Lung (tissue), 12 donors: Measurements from ENCODE around the gene RAMP1. TPM values are rescaled to one million over a fixed set of nuclear protein-coding genes. Genes with fewer than 3 reads are reported as not detected.

ENCODE experiments used
- ATAC-seq: fragments of 200-7000 bp; cut with Tn5 transposase; one replicate; pipeline ENCODE4 v1.9.1; 2020; ENCODE audit warnings: moderate number of reproducible peaks; ENCODE audit not compliant: insufficient read depth, low FRiP score
- DNase-seq, 3 donors: peaks; one replicate each; pipeline ENCODE4 v3.0.0-alpha.2; 2013 to 2017
- H3K27ac ChIP-seq, 2 donors: one replicate each; pipeline ENCODE4 v1.5.1; 2013; ENCODE audit warnings: mild to moderate bottlenecking in 2 of 2, moderate library complexity in 2 of 2, control low read depth in 1 of 2, inconsistent platforms in 1 of 2, low read depth in 1 of 2, low read length in 1 of 2
- H3K27me3 ChIP-seq, 3 donors: one replicate each; pipeline ENCODE4 v1.5.1; 2013; ENCODE audit warnings: low read length in 2 of 3; ENCODE audit not compliant: control insufficient read depth in 3 of 3, insufficient read depth in 3 of 3
- H3K36me3 ChIP-seq, 4 donors: one replicate each; pipeline ENCODE4 v1.5.1; 2013; ENCODE audit warnings: low read length in 4 of 4, mild to moderate bottlenecking in 1 of 4, moderate library complexity in 1 of 4; ENCODE audit not compliant: control insufficient read depth in 4 of 4, insufficient read depth in 4 of 4
- H3K4me1 ChIP-seq, 5 donors: one replicate each; pipeline ENCODE4 v1.5.1; 2013; ENCODE audit warnings: low read length in 5 of 5, mild to moderate bottlenecking in 2 of 5, moderate library complexity in 1 of 5; ENCODE audit not compliant: control insufficient read depth in 5 of 5, insufficient read depth in 5 of 5
- H3K4me3 ChIP-seq: one replicate; pipeline ENCODE4 v1.5.1; 2013; ENCODE audit warnings: mild to moderate bottlenecking, control low read depth, moderate library complexity
- H3K9ac ChIP-seq, 2 donors: one replicate each; pipeline ENCODE4 v1.5.1; 2013; ENCODE audit warnings: low read length in 2 of 2, control low read depth in 1 of 2; ENCODE audit not compliant: insufficient read depth in 1 of 2
- H3K9me3 ChIP-seq, 4 donors: one replicate each; pipeline ENCODE4 v1.5.1; 2013; ENCODE audit warnings: low read length in 3 of 4, mild to moderate bottlenecking in 1 of 4, moderate library complexity in 1 of 4; ENCODE audit not compliant: control insufficient read depth in 4 of 4, insufficient read depth in 3 of 4
- CTCF ChIP-seq: IDR thresholded peaks from 2 replicates; pipeline ENCODE4 v1.5.1; 2012; ENCODE audit warnings: mild to moderate bottlenecking; ENCODE audit errors: control extremely low read depth, extremely low read depth
- WGBS, 2 donors: extraction: QIAGEN DNeasy Blood & Tissue Kit; methylation state at CpG; one replicate each; pipeline ENCODE4 v1.1.7; 2013; 5-methylcytosine and 5-hydroxymethylcytosine counted together
- polyA plus RNA-seq, 2 donors: library from polyadenylated mRNA; stranded (reverse); fragments of 200-250 nt; gene quantifications; one replicate each; pipeline ENCODE4 v1.2.1, GENCODE V29; 2013
- total RNA-seq, 2 donors: library from RNA; depleted of rRNA in 1 of 2; stranded (reverse); fragments of >200 nt in 1 of 2; gene quantifications; one replicate each; pipeline ENCODE4 v1.2.1, GENCODE V29; 2014 to 2021
- donor health status: control.
- donor health status: control.
- donor health status: Bipolar disorder and iron deficiency.
- donor health status: healthy.
- donor health status: DM: yes; HTN: yes; CAD: no.

The RAMP1 gene
- total and polyA plus RNA-seq, 4 donors, result 10.5 to 26.1 (median 12.6) TPM

GRCh38 chr2:237921967-237922492 is 62.6 kb downstream of the RAMP1 start:
- Histone ChIP-seq H3K4me3 (no peak overlapping the region), H3K9me3 (no peaks in the 10 kb centered on the region), H3K4me1 (peaks cover 0 to 2% (median 0%) of the 10 kb centered on the region in 5 donors), H3K36me3 (no peaks in the 10 kb centered on the region), H3K27me3 (no peaks in the 10 kb centered on the region), H3K27ac (no peak overlapping the region), H3K9ac (no peak overlapping the region)
- no peak for TF ChIP-seq CTCF
- DNase-seq (no peak), ATAC-seq (no peak)
- 91 to 93% methylated on average over 10 of the region's 10 CpGs for WGBS, 2 donors

DNA sequence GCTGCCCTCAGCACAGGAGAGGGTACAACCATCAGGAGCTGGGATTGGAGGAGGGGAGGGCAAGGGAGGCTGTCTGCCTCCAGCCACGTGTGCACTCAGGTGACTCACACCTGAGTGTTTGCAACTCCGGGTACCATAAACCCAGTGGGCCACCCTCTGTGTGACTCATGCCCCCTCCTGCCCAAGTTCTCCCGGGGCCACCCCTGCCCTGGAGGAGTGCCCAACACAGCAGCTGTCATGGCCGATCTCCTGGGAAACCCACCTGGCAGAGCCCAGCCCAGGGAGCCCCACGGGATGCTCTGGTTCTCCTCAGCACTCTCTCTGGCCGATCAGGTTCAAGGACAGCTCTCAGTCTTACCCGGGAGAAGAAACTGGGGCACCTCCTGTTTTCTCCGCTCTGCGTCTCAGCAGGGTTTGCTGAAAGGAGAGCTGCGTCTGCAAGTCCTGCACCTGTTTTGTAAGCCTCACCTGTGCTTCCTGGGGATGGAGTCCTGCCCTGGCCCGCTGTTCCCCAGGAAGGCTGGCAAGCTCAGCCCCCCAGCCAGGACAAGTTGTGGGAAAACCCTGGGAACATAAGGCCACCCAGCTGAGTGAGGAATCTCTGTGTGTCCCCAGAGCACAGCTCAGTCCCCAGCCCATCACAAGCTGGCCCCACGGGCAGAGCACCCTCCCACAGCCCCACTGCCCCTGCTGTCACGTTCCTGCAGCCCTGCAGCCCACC is 63.4 kb downstream of the RAMP1 start:
- Histone ChIP-seq H3K9ac (no peak overlapping the region), H3K27me3 (no peaks in the 10 kb centered on the region), H3K27ac (no peak overlapping the region), H3K9me3 (no peaks in the 10 kb centered on the region), H3K4me3 (no peak overlapping the region), H3K4me1 (peaks cover 0 to 2% (median 0%) of the 10 kb centered on the region in 5 donors), H3K36me3 (no peaks in the 10 kb centered on the region)
- WGBS, 2 donors, result 65 to 71% methylated on average over 13 of the region's 13 CpGs
- TF ChIP-seq CTCF, result no peak
- DNase-seq, result no peak
- ATAC-seq, result no peak

- Histone ChIP-seq H3K27me3 (no peaks in the 10 kb centered on the region), H3K4me1 (peaks cover 0 to 2% (median 0%) of the 10 kb centered on the region in 5 donors), H3K27ac (peak overlapping the region in 1 of 2 donors; percentile 7), H3K9ac (no peak overlapping the region), H3K9me3 (no peaks in the 10 kb centered on the region), H3K36me3 (no peaks in the 10 kb centered on the region), H3K4me3 (no peak overlapping the region)
- TF ChIP-seq CTCF, result peak; percentile 65
- ATAC-seq, result peak; percentile 92
- WGBS, 2 donors, result 9 to 16% methylated on average over 30 to 33 of the region's 33 CpGs
- peak; percentile 63 to 69 (median 68) for DNase-seq
Observed at GRCh38 chr2:237923481-237924163, 64.2 kb downstream of the RAMP1 start.
